Transverse colon (tissue), 4 donors: ENCODE measurements around the gene PPP6R1. TPM values are rescaled to one million over a fixed set of nuclear protein-coding genes. Genes with fewer than 3 reads are reported as not detected.
A peak's percentile ranks its signal among the peaks of the same experiment; 100 is the strongest.

ENCODE experiments used
- DNase-seq: peaks from one replicate; pipeline ENCODE4 v3.0.0-alpha.2; 2019
- H3K27ac ChIP-seq, 4 donors: fragments of 200-600 bp; sonication (generic); 2 replicates each; pipeline ENCODE4 v1.5.1; 2016 to 2018; ENCODE audit warnings: inconsistent platforms in 4 of 4
- H3K27me3 ChIP-seq: fragments of 200-600 bp; sonication (generic); 2 replicates; pipeline ENCODE4 v1.5.1; 2017; ENCODE audit warnings: inconsistent platforms
- H3K36me3 ChIP-seq, 4 donors: fragments of 200-600 bp; sonication (generic); 2 replicates each; pipeline ENCODE4 v1.5.1; 2017 to 2019; ENCODE audit warnings: inconsistent platforms in 4 of 4
- H3K4me1 ChIP-seq, 4 donors: fragments of 200-600 bp; sonication (generic); 2 replicates each; pipeline ENCODE4 v1.5.1; 2017 to 2020; ENCODE audit warnings: inconsistent platforms in 4 of 4
- H3K4me3 ChIP-seq, 4 donors: fragments of 200-600 bp; sonication (generic); 1 replicate in 1 of 4; 2 replicates in 3 of 4; pipeline versions ENCODE4 v1.5.1 to v1.6.1; 2017 to 2019; ENCODE audit warnings: inconsistent platforms in 4 of 4
- H3K9me3 ChIP-seq, 2 donors: fragments of 200-600 bp; sonication (generic); 2 replicates each; pipeline ENCODE4 v1.5.1; 2017 to 2019; ENCODE audit warnings: inconsistent platforms in 2 of 2
- EP300 ChIP-seq: sonication (generic); formaldehyde crosslinking; IDR thresholded peaks from one replicate; pipeline ENCODE4 v1.6.1; 2017; ENCODE audit warnings: antibody characterized with exemption, low read depth
- POLR2A ChIP-seq: fragments of 450-650 bp; IDR thresholded peaks from one replicate; pipeline ENCODE4 v1.6.1; 2016; ENCODE audit warnings: antibody characterized with exemption, mild to moderate bottlenecking, moderate library complexity
- POLR2AphosphoS5 ChIP-seq, 3 donors: sonication (generic); formaldehyde crosslinking; IDR thresholded peaks; one replicate each; pipeline ENCODE4 v1.6.1; 2016; ENCODE audit warnings: antibody characterized with exemption in 3 of 3
- WGBS, 2 donors: methylation state at CpG; one replicate each; pipeline ENCODE4 v1.1.5; 2018; ENCODE audit warnings: low coverage in 1 of 2; 5-methylcytosine and 5-hydroxymethylcytosine counted together
- in situ Hi-C, 4 donors: fragments of 200-750 bp; cut with MboI; loops; one replicate each; pipeline versions ENCODE4 v1.15.0 to v1.15.1; 2017; ENCODE audit warnings: low sequenced_read_pairs in 3 of 4, low pct_ligation_motif_present in 1 of 4, low pct_unique_long_range_greater_than_20kb in 1 of 4
- intact Hi-C: fragments of 100-400 bp; cut with DNase I; formaldehyde crosslinking; loops from one replicate; pipeline ENCODE4 v1.15.1; 2023; ENCODE audit warnings: low total_unique reads
- total RNA-seq, 4 donors: library from RNA; depleted of rRNA; stranded (reverse); fragments of >200 nt; gene quantifications; one replicate each; pipeline ENCODE4 v1.1.0, GENCODE V29; 2016
- TF ChIP-seq, protein P1 (sequence below), 5 experiments: fragments of 200-600 bp in 3 of 5; fragments of 450-650 bp in 2 of 5; sonication (generic) in 3 of 5; IDR thresholded peaks; 1 replicate in 2 of 5; 2 replicates in 3 of 5; pipeline ENCODE4 v1.5.1; 2016 to 2017; ENCODE audit warnings: antibody characterized with exemption in 5 of 5, inconsistent platforms in 3 of 5, mild to moderate bottlenecking in 2 of 5, moderate library complexity in 1 of 5

The PPP6R1 gene
- total RNA-seq, 4 donors from 2014 or later, result 51.3 to 91.5 (median 60.7) TPM

DNA sequence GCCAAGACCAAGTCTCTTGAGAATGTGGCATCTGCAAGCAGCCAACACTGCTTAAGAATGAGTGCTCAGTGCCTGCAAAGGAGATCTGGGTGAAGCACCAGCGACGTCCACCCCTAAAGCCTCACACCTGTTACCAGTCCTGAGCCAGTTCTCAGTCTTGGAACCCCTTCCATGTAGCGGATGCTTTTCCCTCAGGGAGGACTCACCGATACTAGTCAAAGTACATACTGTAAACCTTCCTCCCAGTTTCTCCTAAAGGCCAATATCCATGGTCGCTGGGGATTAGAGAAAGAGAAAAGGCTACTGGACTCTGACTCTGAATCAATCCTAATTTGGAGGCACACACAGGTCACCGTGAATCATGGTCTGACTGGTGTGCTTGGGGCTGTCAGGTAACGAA lies 45.3 kb downstream of the PPP6R1 start:
- no peak for DNase-seq
- no peak overlapping the region for H3K4me3 ChIP-seq
- in situ Hi-C loops, result no loop called here
- peaks cover 4 to 24% (median 18%) of the 10 kb centered on the region in 4 donors for H3K4me1 ChIP-seq
- H3K27me3 ChIP-seq, result peaks cover 6% of the 10 kb centered on the region
- 90 to 96% methylated on average over 3 to 7 of the region's 7 CpGs for WGBS, 2 donors
- no peak for TF ChIP-seq EP300
- TF ChIP-seq POLR2A, result no peak
- TF ChIP-seq, protein P1, sequence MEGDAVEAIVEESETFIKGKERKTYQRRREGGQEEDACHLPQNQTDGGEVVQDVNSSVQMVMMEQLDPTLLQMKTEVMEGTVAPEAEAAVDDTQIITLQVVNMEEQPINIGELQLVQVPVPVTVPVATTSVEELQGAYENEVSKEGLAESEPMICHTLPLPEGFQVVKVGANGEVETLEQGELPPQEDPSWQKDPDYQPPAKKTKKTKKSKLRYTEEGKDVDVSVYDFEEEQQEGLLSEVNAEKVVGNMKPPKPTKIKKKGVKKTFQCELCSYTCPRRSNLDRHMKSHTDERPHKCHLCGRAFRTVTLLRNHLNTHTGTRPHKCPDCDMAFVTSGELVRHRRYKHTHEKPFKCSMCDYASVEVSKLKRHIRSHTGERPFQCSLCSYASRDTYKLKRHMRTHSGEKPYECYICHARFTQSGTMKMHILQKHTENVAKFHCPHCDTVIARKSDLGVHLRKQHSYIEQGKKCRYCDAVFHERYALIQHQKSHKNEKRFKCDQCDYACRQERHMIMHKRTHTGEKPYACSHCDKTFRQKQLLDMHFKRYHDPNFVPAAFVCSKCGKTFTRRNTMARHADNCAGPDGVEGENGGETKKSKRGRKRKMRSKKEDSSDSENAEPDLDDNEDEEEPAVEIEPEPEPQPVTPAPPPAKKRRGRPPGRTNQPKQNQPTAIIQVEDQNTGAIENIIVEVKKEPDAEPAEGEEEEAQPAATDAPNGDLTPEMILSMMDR (IDR thresholded peaks at IDR 0.05), result no peak
- TF ChIP-seq POLR2AphosphoS5 (IDR thresholded peaks at IDR 0.05), result no peak
- intact Hi-C loops, result no loop called here
- peaks cover 3 to 7% of the 10 kb centered on the region in 2 donors for H3K9me3 ChIP-seq
- no peak overlapping the region for H3K27ac ChIP-seq
- no peaks in the 10 kb centered on the region for H3K36me3 ChIP-seq

DNA sequence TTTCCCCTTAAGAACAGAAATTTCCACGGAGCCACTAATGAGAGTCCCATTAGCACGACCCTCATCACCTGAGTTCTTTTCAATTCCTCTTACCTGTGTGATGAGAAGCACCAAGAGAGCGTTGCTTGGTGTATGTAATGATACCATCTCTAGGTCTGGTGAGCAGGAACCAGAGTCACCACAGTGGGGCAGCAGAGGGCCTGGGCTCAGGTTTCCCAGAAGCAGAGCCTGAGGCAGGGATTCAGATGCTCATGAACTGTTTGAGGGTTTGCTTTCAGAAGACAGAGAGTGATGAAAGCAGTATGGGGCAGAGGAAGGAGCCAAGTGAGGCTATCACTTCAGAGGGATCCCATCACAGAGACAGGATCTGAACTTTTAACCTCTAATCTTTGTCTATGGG lies 46.4 kb downstream of the PPP6R1 start:
- peak; percentile 67 for DNase-seq
- in situ Hi-C loops, result no loop called here
- Histone ChIP-seq H3K27ac (no peak overlapping the region), H3K4me1 (peaks cover 4 to 24% (median 17%) of the 10 kb centered on the region in 4 donors), H3K9me3 (peaks cover 3 to 7% of the 10 kb centered on the region in 2 donors), H3K27me3 (peaks cover 6% of the 10 kb centered on the region), H3K36me3 (no peaks in the 10 kb centered on the region), H3K4me3 (no peak overlapping the region)
- TF ChIP-seq, protein P1 (IDR thresholded peaks at IDR 0.05), result peak; percentile 25 to 41 (median 31)
- TF ChIP-seq POLR2A (no peak), POLR2AphosphoS5 (IDR thresholded peaks at IDR 0.05) (no peak), EP300 (no peak)
- WGBS, 2 donors, result 69 to 75% methylated on average over 2 to 3 of the region's 3 CpGs
- intact Hi-C loops, result no loop called here

DNA sequence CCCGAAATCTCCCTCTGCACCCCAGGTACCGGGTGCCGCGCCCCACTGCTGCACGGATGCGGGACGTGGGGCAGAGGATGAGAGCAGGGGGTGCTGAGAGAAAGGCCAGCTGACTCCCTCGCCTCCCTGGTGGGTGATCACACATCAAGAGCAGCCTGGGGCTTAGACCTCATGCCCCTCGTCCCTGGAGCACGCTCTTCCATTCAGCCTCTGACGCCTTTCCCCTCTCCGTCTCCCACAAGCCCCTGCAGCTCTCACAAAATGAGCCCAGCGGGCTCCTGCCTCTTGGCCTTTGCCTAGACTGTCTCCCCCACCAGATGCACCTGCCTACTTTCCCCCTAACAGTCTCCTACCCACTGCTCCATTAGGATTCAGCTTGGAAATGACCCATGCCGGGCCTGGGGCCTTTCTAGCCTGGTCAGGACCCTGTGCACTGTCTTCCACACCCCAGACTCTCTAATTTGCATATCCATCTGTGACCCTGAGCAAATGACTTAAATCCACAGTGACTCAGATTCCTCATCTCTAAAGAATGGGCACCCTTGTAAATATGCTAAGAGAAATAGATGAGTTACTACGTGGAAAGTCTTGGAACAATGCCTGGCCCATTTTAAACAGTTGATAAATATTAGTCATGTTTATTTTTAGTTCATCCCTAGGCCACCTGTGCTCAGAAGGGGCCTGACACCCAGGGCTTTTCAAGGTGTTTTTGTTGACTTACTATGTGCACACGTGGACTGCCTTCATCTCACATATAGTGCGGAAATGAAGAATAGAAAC lies 48.9 kb downstream of the PPP6R1 start:
- in situ Hi-C loops (no loop called here), intact Hi-C loops (no loop called here)
- 50 to 68% methylated on average over 4 to 17 of the region's 17 CpGs for WGBS, 2 donors
- H3K27me3 ChIP-seq, result peaks cover 6% of the 10 kb centered on the region
- H3K4me3 ChIP-seq, result no peak overlapping the region
- DNase-seq, result no peak
- TF ChIP-seq, protein P1 (IDR thresholded peaks at IDR 0.05), result no peak
- TF ChIP-seq EP300 (no peak), POLR2AphosphoS5 (IDR thresholded peaks at IDR 0.05) (no peak), POLR2A (no peak)
- H3K27ac ChIP-seq, result peak overlapping the region; percentile 79 to 90 (median 86)
- peaks cover 3 to 7% of the 10 kb centered on the region in 2 donors for H3K9me3 ChIP-seq
- H3K4me1 ChIP-seq, result peaks cover 4 to 21% (median 20%) of the 10 kb centered on the region in 4 donors
- H3K36me3 ChIP-seq, result no peaks in the 10 kb centered on the region

DNA sequence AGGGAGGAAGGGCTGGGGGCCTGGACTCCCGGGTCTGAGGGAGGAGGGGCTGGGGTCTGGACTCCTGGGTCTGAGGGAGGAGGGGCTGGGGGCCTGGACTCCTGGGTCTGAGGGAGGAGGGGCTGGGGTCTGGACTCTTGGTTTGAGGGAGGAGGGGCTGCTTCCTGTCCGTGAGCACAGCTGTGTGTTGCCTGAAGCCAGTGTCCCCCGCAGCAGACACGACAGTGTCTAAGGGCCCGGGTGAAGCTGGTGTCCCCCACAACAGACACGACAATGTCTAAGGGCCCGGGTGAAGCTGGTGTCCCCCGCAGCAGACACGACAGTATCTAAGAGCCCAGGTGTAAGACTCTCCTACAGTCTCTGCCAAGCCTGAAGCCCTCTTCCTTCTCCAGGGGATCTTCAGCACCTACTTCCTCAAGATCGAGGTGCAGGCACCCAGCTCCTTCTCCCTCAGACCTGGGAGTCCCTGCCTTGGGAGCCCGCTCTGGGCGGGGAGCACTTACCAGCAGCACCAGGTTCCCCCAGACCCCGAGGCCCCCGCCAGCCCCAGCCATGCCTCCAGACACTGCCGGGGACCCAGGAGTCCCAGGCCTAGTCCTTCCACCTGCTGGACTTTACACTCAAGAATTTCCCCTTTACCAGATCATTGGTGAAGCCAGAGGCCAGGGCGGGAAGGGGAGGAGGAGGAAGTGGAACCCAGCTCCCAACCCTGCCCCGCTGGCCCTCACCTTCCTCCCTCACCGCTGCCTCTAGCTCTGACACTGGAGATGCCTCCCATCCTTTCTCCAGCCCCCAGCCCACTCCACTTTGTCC lies 49.7 kb downstream of the PPP6R1 start, which contains the start of gene PTPRH:
TSS of gene PTPRH (minus strand) at position 622 of the 813 bp plus-strand sequence. CDS start at position 554, 68 bp downstream.
- intact Hi-C loops (no loop called here), in situ Hi-C loops (no loop called here)
- peaks cover 4 to 21% (median 20%) of the 10 kb centered on the region in 4 donors for H3K4me1 ChIP-seq
- no peaks in the 10 kb centered on the region for H3K36me3 ChIP-seq
- peak; percentile 83 for DNase-seq
- WGBS, 2 donors, result 31% methylated on average over 16 of the region's 18 CpGs; no CpG with 5 or more reads in 1 of the 2 donors
- TF ChIP-seq, protein P1 (IDR thresholded peaks at IDR 0.05), result no peak
- TF ChIP-seq POLR2A (peak; percentile 87), POLR2AphosphoS5 (IDR thresholded peaks at IDR 0.05) (peak; percentile 55 to 88 (median 86))
- peaks cover under 1% of the 10 kb centered on the region for H3K27me3 ChIP-seq
- peak within 1 kb of the TSS in 3 of 4 donors; percentile 19 to 42 (median 29) for H3K4me3 ChIP-seq
- peaks cover 3 to 7% of the 10 kb centered on the region in 2 donors for H3K9me3 ChIP-seq
- H3K27ac ChIP-seq, result peak within 1 kb of the TSS; percentile 79 to 90 (median 86)
